Astrocyte of the spinal cord (primary cell): ENCODE measurements around the gene MMP14.

Experiments
- DNase-seq: peaks from one replicate; pipeline ENCODE4 v3.0.0; 2011; ENCODE audit warnings: low read depth, low spot score
- H3K4me3 ChIP-seq: 2 replicates; pipeline ENCODE4 v1.5.1; 2011; ENCODE audit warnings: low read depth, mild to moderate bottlenecking, low read length, moderate library complexity
- CTCF ChIP-seq: IDR thresholded peaks from 2 replicates; pipeline ENCODE4 v1.5.1; 2012; ENCODE audit warnings: low read depth, mild to moderate bottlenecking, low read length, inconsistent platforms
- in situ Hi-C: cut with HindIII; loops from 2 replicates; pipeline ENCODE4 v1.10.0; 2017; ENCODE audit warnings: low sequenced_read_pairs

The MMP14 gene

GRCh38 chr14:22895402-22895801 lies 59.0 kb downstream of the MMP14 start:
- no peak overlapping the region for H3K4me3 ChIP-seq
- in situ Hi-C loops, result no loop called here
- no peak for TF ChIP-seq CTCF
- DNase-seq, result no peak

- no peak for TF ChIP-seq CTCF
- H3K4me3 ChIP-seq, result no peak overlapping the region
- in situ Hi-C loops, result no loop called here
- DNase-seq, result no peak
Measured at GRCh38 chr14:22896356-22896755, 60.0 kb downstream of the MMP14 start.

- in situ Hi-C loops, result no loop called here
- no peak for DNase-seq
- H3K4me3 ChIP-seq, result no peak overlapping the region
- no peak for TF ChIP-seq CTCF
Measured at GRCh38 chr14:22896760-22897159, 60.4 kb downstream of the MMP14 start.

GRCh38 chr14:22897357-22897756 lies 61.0 kb downstream of the MMP14 start:
- DNase-seq, result no peak
- no peak for TF ChIP-seq CTCF
- in situ Hi-C loops, result no loop called here
- no peak overlapping the region for H3K4me3 ChIP-seq
